HPDE6-E6E7 (cell line): ENCODE measurements around the gene DNAJC7.
"Not testable (repeated sequence)": the region's sequence is repeated elsewhere in the genome, so short reads cannot be mapped to it uniquely, and the experiment has no call there.

Experiments
- DNase-seq: peaks from one replicate; pipeline ENCODE4 v3.0.0; 2011; ENCODE audit warnings: missing footprints; ENCODE audit errors: extremely low spot score

The DNAJC7 gene

DNA sequence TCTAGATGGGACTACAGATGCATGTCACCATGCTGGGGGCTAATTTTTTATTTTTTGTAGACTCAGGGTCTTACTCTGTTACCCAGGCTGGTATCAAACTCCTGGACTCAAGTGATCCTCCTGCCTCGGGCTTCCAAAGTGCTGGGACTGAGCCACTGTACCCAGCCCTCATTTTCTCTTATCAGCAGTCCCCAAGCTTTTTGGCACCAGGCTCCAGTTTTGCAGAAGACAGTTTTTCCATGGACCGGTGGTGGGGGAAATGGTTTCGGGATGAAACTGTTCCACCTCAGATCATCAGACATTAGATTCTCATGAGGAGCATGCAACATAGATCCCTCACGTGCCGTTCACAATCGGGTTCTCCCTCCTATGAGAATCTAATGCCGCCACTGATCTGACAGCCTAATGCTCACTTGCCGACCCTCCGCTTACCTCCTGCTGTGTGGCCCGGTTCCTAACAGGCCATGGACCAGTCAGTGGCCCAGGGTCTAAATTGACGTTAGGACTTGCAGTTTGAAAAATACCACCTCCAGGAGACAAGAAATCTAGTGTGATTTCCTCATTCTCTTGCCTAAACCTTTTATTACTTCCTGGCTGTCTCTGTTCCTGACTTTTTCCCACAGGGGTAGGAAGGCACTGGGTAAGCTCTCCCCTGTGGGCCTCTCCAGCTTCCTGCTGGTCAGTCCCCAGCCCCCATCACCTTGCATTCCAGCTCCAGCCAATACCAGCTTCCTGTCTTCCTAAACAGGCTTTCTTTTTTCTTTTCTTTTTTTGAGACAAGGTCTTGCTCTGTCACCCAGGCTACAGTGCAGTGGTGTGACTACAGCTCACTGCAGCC is 60.0 kb downstream of the DNAJC7 start:
- DNase-seq = no peak

GRCh38 chr17:41956522-41956921 is 60.7 kb downstream of the DNAJC7 start:
- no peak for DNase-seq

- no peak for DNase-seq
These were observed 68.3 kb downstream of the DNAJC7 start for GRCh38 chr17:41948762-41949460.

- DNase-seq = no peak
These were observed 72.3 kb downstream of the DNAJC7 start for GRCh38 chr17:41944943-41945342.

- no peak for DNase-seq
These were observed 73.7 kb downstream of the DNAJC7 start for GRCh38 chr17:41943492-41943891.

DNA sequence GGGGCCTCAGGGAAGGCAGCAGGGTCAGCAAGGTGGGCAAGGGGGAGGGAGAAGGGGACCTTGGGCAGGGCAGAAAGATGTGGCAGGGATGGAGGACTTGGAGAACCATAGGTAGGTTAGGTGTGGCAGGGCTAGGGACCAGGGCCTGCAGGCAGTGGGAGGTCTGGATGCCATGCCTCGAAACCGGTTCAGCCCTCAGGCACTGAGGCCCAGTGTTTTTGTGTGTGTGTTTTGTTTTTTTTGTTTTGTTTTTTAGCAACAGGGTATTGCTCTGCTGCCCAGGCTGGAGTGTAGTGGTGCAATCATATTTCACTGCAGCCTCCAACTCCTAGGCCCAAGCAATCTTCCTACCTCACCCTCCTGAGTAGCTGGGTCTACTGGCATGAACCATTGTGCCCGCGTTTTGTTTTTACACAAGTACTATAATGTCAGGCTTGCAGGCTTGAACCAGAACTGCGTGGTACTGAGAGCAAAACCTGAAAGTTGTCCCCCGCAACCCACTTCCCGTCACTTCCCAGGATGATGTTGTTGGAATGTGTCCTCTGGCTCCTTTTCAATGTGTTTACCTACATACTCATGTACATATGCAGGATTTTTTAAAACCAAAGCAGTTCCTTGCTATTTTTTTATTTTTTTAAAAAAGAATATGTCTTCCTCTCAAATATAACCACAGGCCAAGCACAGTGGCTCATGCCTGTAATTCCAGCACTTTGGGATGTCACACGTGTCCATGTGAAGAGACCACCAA is 74.4 kb downstream of the DNAJC7 start:
- no peak for DNase-seq

GRCh38 chr17:41941168-41941567 is 76.1 kb downstream of the DNAJC7 start:
- DNase-seq = no peak

- DNase-seq = no peak
These were observed 77.5 kb downstream of the DNAJC7 start for GRCh38 chr17:41939693-41940090.

DNA sequence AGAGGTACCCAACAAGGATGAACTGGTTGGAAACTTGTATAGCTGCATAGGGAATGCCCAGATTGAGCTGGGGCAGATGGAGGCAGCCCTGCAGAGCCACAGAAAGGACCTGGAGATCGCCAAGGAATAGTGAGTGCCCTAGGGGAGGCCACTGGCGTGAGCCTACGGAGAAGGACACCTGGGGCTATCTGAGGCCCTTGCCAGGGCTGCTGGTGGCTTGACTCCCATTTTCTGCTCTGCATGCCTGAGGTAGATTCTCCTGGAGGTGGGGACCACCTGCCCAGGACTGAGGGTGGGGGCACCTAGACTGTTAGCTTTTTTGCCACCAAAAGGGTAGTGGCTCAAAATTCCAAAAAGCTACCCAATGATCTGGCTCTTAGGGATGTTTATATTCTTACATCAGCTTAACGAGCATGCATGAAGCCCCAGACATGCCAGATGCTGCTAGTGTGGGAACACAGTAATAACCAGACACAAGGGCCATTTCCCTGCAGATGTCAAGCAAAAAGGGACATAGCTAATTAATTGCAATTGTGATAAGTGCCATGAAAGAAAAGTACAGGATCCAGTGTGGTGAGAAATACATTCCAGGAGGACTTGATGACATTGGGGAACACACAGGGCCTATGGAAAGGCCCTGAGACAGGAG is 78.1 kb downstream of the DNAJC7 start:
- DNase-seq = no peak

DNA sequence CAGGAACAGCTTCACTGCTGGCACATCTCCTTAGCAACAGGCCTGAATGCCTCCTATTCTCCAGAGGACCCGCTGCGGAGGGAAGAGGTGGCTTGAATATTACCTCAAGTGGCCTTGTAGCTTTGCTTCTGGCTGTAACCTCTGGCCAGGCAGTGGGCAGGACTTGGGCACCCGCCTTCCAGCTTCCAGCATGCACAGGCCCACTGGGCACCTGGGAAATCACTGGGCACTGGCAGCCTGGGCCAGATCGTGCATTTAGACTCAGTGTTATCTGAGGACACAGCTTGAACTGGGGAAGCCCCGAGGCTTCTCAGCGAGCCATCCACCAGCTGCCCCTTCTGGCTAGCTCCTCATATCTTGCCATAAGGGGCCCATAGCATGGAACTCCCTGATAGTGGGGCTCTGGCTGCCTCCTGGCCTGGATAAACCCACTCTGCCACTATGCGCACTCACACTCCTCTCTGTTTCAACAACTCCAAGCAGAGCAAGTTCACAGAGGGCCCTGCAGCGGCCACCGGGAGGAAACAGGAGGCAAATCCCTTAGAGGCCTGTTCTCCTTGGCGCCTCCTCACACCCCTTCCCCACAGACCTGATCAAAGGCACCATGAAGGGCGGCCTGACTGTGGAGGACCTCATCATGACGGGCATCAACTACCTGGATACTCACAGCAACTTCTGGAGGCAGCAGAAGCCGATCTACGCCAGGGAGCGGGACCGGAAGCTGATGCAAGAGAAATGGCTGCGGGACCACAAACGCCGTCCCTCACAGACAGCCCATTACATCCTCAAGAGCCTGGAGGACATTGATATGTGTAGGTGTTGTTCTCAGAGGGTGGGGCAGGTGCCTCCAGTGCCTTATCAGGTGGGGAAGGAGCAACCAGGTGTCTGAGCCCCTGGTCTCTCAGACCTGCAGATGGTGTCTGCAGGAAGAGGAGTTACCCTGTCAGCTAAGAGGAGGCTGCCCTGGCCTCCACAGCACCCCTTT is 79.0 kb downstream of the DNAJC7 start:
- no peak for DNase-seq

GRCh38 chr17:41935641-41936040 is 81.6 kb downstream of the DNAJC7 start:
- no peak for DNase-seq

- no peak for DNase-seq
These were observed 84.3 kb downstream of the DNAJC7 start for GRCh38 chr17:41932816-41933389.

DNA sequence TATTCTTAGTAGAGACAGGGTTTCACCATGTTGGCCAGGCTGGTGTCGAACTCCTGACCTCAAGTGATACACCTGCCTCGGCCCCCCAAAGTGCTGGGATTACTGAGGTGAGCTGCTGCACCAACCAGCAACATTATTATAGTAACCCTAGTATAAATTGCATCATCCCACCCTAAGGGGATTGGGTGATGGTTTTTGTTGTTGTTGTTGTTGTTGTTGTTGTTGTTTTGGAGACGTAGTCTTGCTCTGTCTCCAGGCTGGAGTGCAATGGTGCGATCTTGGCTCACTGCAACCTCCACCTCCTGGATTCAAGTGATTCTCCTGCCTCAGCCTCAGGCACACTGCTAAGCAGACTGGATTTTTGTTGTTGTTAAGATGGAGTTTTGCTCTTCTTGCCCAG is 85.5 kb downstream of the DNAJC7 start:
- DNase-seq = not testable (repeated sequence)

GRCh38 chr17:41930833-41931156 is 86.4 kb downstream of the DNAJC7 start:
- DNase-seq = not testable (repeated sequence)

- peak; percentile 100 for DNase-seq
These were observed 87.0 kb downstream of the DNAJC7 start, which contains the start of gene ODAD4 for GRCh38 chr17:41930009-41930832. ODAD4 (plus strand) TSS chr17:41930617; CDS start chr17:41930724, 107 bp downstream.

DNA sequence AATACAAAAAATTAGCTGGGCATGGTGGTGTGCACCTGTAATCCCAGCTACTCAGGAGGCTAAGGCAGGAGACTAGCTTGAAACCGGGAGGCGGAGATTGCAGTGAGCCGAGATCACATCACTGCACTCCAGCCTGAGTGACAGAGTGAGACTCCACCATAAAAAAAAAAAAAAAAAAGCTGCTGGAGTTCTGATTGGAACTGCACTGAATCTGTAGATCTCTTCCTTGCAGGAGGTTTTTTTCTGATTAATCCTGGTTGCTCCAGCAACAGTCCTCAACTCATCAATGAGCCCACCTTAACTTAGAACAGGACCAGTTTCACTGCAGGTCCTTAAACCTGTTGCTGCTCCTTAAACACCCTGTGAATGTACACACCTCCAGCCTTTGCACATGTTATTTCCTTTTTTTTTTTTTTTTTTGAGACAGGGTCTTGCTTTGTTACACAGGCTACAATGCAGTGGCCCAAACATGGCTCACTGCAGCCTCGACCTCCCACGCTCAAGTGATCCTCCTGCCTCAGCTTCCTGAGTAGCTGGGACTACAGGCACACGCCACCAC is 88.5 kb downstream of the DNAJC7 start:
- no peak for DNase-seq
